OCI-LY7 (cell line): ENCODE data around the gene DLGAP5.

Experiments used
- EZH2phosphoT487 ChIP-seq: fragments of 200-600 bp; sonication (generic); IDR thresholded peaks from 2 replicates; pipeline ENCODE4 v1.6.1; 2018; ENCODE audit warnings: low read depth, borderline replicate concordance, mild to moderate bottlenecking, mixed run types, antibody characterized with exemption, low read length, moderate library complexity, mixed read lengths
- TF ChIP-seq, protein P1 (sequence below): fragments of 200-600 bp; sonication (generic); conservative IDR thresholded peaks from 2 replicates; pipeline ENCODE4 v1.5.1; 2014; ENCODE audit warnings: mild to moderate bottlenecking, antibody characterized with exemption, low read length, moderate library complexity, mixed read lengths

DNA sequence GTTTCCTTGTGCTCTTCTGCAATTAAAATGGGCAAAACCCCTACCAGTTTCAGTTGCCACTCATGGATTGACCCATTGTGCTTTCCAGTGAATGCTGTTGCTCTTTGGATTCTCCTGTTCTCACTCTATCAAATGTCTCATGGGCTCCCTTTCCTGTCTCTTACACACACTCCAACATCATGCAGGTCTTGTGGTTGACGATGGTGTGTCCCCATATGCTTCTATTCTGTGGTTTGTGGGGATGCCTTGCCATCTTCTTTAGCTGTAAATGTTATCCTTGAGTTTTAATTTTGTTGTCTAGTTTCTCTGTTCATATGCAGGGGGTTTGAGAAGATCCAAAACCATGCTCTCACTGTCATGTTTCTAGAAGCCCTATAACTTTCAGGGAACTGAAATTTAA, 47.9 kb upstream of the DLGAP5 start:
- TF ChIP-seq, protein P1, sequence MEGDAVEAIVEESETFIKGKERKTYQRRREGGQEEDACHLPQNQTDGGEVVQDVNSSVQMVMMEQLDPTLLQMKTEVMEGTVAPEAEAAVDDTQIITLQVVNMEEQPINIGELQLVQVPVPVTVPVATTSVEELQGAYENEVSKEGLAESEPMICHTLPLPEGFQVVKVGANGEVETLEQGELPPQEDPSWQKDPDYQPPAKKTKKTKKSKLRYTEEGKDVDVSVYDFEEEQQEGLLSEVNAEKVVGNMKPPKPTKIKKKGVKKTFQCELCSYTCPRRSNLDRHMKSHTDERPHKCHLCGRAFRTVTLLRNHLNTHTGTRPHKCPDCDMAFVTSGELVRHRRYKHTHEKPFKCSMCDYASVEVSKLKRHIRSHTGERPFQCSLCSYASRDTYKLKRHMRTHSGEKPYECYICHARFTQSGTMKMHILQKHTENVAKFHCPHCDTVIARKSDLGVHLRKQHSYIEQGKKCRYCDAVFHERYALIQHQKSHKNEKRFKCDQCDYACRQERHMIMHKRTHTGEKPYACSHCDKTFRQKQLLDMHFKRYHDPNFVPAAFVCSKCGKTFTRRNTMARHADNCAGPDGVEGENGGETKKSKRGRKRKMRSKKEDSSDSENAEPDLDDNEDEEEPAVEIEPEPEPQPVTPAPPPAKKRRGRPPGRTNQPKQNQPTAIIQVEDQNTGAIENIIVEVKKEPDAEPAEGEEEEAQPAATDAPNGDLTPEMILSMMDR, result no peak
- no peak for TF ChIP-seq EZH2phosphoT487
